MM.1S (cell line): ENCODE results near the gene KDF1.

Experiments
- DNase-seq: peaks from one replicate; pipeline ENCODE4 v3.0.0-alpha.2; 2015
- H2AFZ ChIP-seq: fragments of 300-600 bp; sonication (generic); 2 replicates; pipeline ENCODE4 v1.6.0; 2016; ENCODE audit warnings: antibody characterized with exemption, low read length
- H3F3A ChIP-seq: fragments of 300-600 bp; sonication (generic); 2 replicates; pipeline ENCODE4 v1.6.1; 2016; ENCODE audit warnings: mild to moderate bottlenecking, antibody characterized with exemption, low read length, moderate library complexity, mixed read lengths; ENCODE audit not compliant: insufficient read depth
- H3K27ac ChIP-seq: fragments of 300-600 bp; sonication (generic); 2 replicates; pipeline ENCODE4 v1.5.1; 2016; ENCODE audit warnings: mild to moderate bottlenecking, low read length
- H3K27me3 ChIP-seq: fragments of 300-600 bp; sonication (generic); replicated peaks from 2 replicates; pipeline ENCODE4 v1.6.0; 2016; ENCODE audit warnings: low read length; ENCODE audit not compliant: insufficient read depth
- H3K36me3 ChIP-seq: fragments of 300-600 bp; sonication (generic); replicated peaks from 2 replicates; pipeline ENCODE4 v1.6.1; 2016; ENCODE audit warnings: mild to moderate bottlenecking, low read length, mixed read lengths; ENCODE audit not compliant: insufficient read depth
- H3K4me1 ChIP-seq: fragments of 300-600 bp; sonication (generic); 2 replicates; pipeline ENCODE4 v1.6.1; 2016; ENCODE audit warnings: low read length, mixed read lengths
- H3K4me2 ChIP-seq: fragments of 300-600 bp; sonication (generic); 2 replicates; pipeline ENCODE4 v1.6.0; 2016; ENCODE audit warnings: low read depth, low read length
- H3K4me3 ChIP-seq: fragments of 300-600 bp; sonication (generic); 2 replicates; pipeline ENCODE4 v1.5.1; 2016; ENCODE audit warnings: low read length, mixed read lengths
- H3K79me2 ChIP-seq: fragments of 300-600 bp; sonication (generic); 2 replicates; pipeline ENCODE4 v1.6.1; 2016; ENCODE audit warnings: mixed run types, low read length, mixed read lengths
- H3K9ac ChIP-seq: fragments of 300-600 bp; sonication (generic); 2 replicates; pipeline ENCODE4 v1.6.1; 2016; ENCODE audit warnings: low read length, mixed read lengths
- H3K9me2 ChIP-seq: fragments of 300-600 bp; sonication (generic); replicated peaks from 2 replicates; pipeline ENCODE4 v1.6.1; 2016; ENCODE audit warnings: mild to moderate bottlenecking, low read length, mixed read lengths; ENCODE audit not compliant: insufficient read depth
- H3K9me3 ChIP-seq: fragments of 300-600 bp; sonication (generic); replicated peaks from 2 replicates; pipeline ENCODE4 v1.6.1; 2016; ENCODE audit warnings: mild to moderate bottlenecking, low read length, mixed read lengths; ENCODE audit not compliant: insufficient read depth
- H4K20me1 ChIP-seq: fragments of 300-600 bp; sonication (generic); 2 replicates; pipeline ENCODE4 v1.6.1; 2016; ENCODE audit warnings: mild to moderate bottlenecking, low read length, moderate library complexity, mixed read lengths; ENCODE audit not compliant: insufficient read depth
- EZH2 ChIP-seq: fragments of 300-600 bp; sonication (generic); optimal IDR thresholded peaks from 2 replicates; pipeline ENCODE3; 2017; ENCODE audit warnings: low read depth, mild to moderate bottlenecking, antibody characterized with exemption, low read length, mixed read lengths
- EZH2phosphoT487 ChIP-seq: fragments of 300-600 bp; sonication (generic); IDR thresholded peaks from 2 replicates; pipeline ENCODE4 v1.6.1; 2018; ENCODE audit warnings: antibody characterized with exemption, low read length
- TF ChIP-seq, protein P1 (sequence below): fragments of 300-600 bp; sonication (generic); IDR thresholded peaks from 2 replicates; pipeline ENCODE4 v1.5.1; 2016; ENCODE audit warnings: antibody characterized with exemption, low read length, mixed read lengths

KDF1 gene

DNA sequence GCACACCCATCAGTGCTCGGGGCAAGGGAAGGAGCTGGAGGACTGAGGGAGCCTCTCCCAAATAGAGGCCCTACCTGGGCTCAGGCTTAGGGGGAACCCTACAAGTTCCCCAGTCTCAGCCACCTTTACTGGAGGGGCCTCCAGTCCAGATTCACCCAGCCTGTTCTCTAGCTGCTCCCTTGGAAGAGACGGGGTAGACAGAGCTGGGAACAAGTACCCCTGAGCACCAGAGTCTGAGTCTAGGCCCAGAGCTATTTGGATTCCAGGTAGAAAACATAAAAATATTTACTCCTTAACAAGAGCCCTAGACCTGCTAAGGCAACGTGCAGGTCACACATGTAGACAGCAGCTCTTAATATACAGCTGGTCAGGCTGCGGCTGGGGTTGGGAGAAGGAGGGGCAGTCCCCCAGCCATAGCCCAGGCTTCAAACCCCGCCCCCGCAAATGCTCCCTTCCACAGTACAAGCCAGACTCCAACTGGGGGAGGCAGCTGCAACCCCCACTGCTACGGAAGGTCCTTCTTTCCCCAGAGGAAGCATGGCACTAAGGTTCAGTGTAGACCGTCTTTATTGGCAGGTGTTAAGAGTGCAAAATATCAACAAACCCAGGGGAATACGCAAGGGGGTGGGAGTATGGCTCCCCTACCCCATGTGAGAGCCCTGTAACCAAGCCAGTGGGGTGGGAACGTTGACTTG lies 44.4 kb upstream of the KDF1 start:
- Histone ChIP-seq H3K36me3 (no peaks in the 10 kb centered on the region), H3K4me2 (no peak overlapping the region), H3F3A (no peaks in the 10 kb centered on the region), H3K4me3 (no peak overlapping the region), H3K4me1 (no peaks in the 10 kb centered on the region), H4K20me1 (no peaks in the 10 kb centered on the region), H3K9ac (no peak overlapping the region), H3K9me2 (no peaks in the 10 kb centered on the region), H3K27me3 (peaks cover 8% of the 10 kb centered on the region; the same call in 1 of the 2 replicates), H3K79me2 (no peaks in the 10 kb centered on the region), H2AFZ (no peak overlapping the region), H3K9me3 (no peaks in the 10 kb centered on the region), H3K27ac (no peak overlapping the region)
- no peak for DNase-seq
- TF ChIP-seq EZH2phosphoT487 (no peak), EZH2 (no peak)
- TF ChIP-seq, protein P1, sequence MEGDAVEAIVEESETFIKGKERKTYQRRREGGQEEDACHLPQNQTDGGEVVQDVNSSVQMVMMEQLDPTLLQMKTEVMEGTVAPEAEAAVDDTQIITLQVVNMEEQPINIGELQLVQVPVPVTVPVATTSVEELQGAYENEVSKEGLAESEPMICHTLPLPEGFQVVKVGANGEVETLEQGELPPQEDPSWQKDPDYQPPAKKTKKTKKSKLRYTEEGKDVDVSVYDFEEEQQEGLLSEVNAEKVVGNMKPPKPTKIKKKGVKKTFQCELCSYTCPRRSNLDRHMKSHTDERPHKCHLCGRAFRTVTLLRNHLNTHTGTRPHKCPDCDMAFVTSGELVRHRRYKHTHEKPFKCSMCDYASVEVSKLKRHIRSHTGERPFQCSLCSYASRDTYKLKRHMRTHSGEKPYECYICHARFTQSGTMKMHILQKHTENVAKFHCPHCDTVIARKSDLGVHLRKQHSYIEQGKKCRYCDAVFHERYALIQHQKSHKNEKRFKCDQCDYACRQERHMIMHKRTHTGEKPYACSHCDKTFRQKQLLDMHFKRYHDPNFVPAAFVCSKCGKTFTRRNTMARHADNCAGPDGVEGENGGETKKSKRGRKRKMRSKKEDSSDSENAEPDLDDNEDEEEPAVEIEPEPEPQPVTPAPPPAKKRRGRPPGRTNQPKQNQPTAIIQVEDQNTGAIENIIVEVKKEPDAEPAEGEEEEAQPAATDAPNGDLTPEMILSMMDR: no peak

DNA sequence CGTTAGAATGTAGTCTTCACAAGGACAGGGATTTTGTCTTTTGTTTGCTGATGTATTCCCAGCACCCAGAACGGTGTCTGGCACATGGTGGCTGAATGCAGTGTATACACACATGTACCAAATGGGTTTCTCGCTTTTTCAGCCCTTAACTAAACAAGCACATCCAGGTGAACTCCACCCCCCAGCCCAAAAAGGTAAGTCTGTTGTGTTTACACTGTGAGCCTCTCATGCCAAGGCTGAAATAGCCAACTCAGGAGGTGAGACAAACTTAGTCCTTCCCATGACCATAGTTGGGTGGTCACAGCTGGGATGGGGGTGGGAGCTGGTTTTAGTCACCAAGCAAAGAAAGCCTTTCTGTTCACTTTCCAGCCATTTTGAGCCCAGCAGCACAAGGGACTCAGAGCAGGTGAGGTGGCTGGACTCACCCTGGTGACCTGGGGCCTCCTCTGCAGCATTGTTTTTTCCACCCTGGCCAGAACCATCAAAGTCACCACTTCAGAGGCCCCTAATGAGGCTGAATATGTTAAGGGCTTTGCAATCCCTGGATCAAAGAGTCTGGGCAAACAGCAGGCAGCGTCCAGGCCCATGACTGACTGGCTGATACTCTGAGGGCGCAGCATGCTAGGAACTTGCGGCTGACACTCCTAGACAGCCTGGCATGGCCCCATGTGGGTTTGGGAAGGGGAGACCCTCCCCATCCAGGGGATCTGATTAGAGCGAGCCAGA lies 43.6 kb upstream of the KDF1 start:
- no peak for TF ChIP-seq EZH2

DNA sequence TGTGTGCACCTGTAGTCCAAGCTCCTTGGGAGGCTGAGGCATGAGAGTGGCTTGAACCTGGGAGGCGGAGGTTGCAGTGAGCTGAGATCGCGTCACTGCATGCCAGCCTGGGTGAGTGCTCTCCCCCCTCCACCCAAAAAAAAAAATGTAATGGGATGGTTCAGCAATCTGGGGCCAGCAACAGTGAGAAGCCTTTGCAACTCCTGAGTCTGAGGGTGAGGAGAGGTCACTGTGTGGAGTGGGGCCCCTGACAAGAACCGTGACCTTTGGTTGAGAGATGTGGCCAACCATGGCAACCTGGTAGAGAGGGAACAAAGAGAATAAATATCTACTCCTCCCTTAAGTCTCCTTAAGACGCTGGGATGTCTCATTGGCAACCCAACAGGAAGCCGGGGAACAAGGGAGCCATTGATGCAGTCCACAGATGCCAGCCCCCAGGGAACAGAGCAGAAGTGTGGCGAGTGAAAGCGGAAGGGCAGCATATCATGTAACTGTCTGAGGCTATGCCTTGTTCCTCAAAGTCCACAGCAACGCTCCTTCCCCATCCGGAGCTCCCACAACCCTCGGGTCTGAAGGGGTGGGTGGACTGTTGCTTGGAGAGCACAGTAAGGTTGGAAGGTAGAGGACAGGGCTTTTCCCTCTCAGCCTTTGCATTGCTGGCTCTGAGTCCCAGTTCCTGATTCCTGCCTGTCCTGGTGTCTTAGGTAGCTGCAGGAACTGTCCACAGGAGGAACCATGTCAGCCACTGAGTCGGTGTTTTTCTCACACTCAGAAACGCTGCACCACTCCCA lies 41.5 kb upstream of the KDF1 start:
- Histone ChIP-seq H3K9ac (no peak overlapping the region), H3K4me3 (no peak overlapping the region), H3K4me2 (no peak overlapping the region), H3K27me3 (peaks cover 21% of the 10 kb centered on the region), H3K9me2 (no peaks in the 10 kb centered on the region), H3K9me3 (no peaks in the 10 kb centered on the region), H3K36me3 (no peaks in the 10 kb centered on the region), H3K79me2 (no peaks in the 10 kb centered on the region), H2AFZ (no peak overlapping the region), H3F3A (no peaks in the 10 kb centered on the region), H3K4me1 (no peaks in the 10 kb centered on the region), H3K27ac (no peak overlapping the region), H4K20me1 (no peaks in the 10 kb centered on the region)
- TF ChIP-seq EZH2 (no peak), EZH2phosphoT487 (no peak)
- TF ChIP-seq, protein P1: no peak
- no peak for DNase-seq

More for the DNA sequence above, 43.6 kb upstream of the KDF1 start:
- Histone ChIP-seq H3K9ac (no peak overlapping the region), H3K27ac (no peak overlapping the region), H3K9me3 (no peaks in the 10 kb centered on the region), H2AFZ (no peak overlapping the region), H3K4me2 (no peak overlapping the region), H3K36me3 (no peaks in the 10 kb centered on the region), H3F3A (no peaks in the 10 kb centered on the region), H3K9me2 (no peaks in the 10 kb centered on the region), H3K79me2 (no peaks in the 10 kb centered on the region), H3K4me3 (no peak overlapping the region), H3K27me3 (peaks cover 8% of the 10 kb centered on the region; the same call in 1 of the 2 replicates), H3K4me1 (no peaks in the 10 kb centered on the region), H4K20me1 (no peaks in the 10 kb centered on the region)
- DNase-seq: no peak
